Measurements from ENCODE around the gene CADM1. TPM values are rescaled to one million over a fixed set of nuclear protein-coding genes. Genes with fewer than 3 reads are reported as not detected.

Gene CADM1
- total and polyA plus RNA-seq, 2 donors (not counting 3 experiments of a cell fraction or from before 2014, with no cell fraction given) = 0.52 to 2.6 TPM

DNA sequence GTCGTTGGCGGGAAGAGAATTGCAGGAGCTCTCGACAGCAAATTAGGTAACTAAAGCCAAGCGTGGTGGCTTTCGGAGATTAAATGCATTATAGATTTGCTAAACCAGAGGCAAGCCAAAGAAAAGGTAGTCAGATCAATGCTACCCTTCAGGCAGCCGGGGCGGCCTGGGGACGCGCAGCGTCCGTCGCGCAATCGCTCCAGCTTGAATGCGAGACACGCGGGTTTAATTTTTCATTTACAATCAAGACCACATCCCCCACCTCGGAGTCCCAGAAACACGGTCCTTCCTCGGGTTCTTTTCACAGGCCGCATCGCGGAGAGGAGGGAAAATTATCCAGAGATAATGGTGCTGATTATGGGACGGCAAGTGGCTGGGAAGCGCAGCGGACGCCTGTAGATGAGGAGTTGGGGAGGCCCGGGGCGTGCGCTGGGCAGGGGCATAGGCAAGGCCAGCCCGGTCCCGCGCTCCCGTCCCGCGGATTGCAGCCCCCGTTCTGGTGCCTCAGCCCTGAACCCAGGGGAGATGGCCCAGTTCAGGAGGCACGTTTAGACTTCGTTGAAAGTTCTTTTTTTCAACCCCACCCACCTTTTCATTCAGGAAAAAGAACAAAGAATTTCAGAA, 350.4 kb downstream of the CADM1 start:
- Histone ChIP-seq H3K79me2 (ENCODE audit: control insufficient read depth, insufficient read depth, low read length) (no peaks in the 10 kb centered on the region), H4K20me1 (replicated peaks; ENCODE audit: control insufficient read depth, extremely low read depth, insufficient read depth, low read length) (no peaks in the 10 kb centered on the region), H2AFZ (ENCODE audit: low read depth, low read length) (no peak overlapping the region), H3K27me3 (ENCODE audit: control insufficient read depth in 2 of 2, insufficient read depth in 2 of 2, low read length in 2 of 2) (no peaks in the 10 kb centered on the region), H3K36me3 (ENCODE audit: control insufficient read depth in 2 of 2, extremely low read depth in 1 of 2, insufficient read depth in 2 of 2, low read length in 2 of 2) (no peaks in the 10 kb centered on the region), H3K9me3 (replicated peaks; ENCODE audit: control insufficient read depth, insufficient read depth, low read length) (no peaks in the 10 kb centered on the region), H3K4me2 (ENCODE audit: insufficient read depth, low read length) (no peak overlapping the region), H3K4me3 (replicated peaks in 1 of 3; ENCODE audit: insufficient read depth in 1 of 3, low read depth in 1 of 3, low read length in 3 of 3) (no peak overlapping the region), H3K9me1 (replicated peaks; ENCODE audit: control insufficient read depth, extremely low read depth, insufficient read depth, low read length) (no peaks in the 10 kb centered on the region), H3K27ac (ENCODE audit: insufficient read depth, low read depth, low read length) (no peak overlapping the region), H3K4me1 (ENCODE audit: control insufficient read depth, extremely low read depth, insufficient read depth, low read length) (no peaks in the 10 kb centered on the region), H3K9ac (replicated peaks; ENCODE audit: extremely low read depth, insufficient read depth, low read length) (no peak overlapping the region)
- FAIRE-seq = no peak
- ChIA-PET POLR2A (no interaction called here), CTCF (no interaction called here)
- TF ChIP-seq MYC (IDR thresholded peaks at IDR 0.05; ENCODE audit: low read depth, low read length) (no peak), POLR2A (IDR thresholded peaks at IDR 0.05; ENCODE audit: low read depth, low read length) (no peak), FOS (IDR thresholded peaks at IDR 0.05; ENCODE audit: borderline replicate concordance, insufficient read depth, low read length) (no peak), JUN (IDR thresholded peaks at IDR 0.05; ENCODE audit: borderline replicate concordance, insufficient read depth, insufficient read length, low read depth) (no peak), GATA2 (IDR thresholded peaks at IDR 0.05; ENCODE audit: insufficient read depth, insufficient read length, low read depth, low read length) (no peak), EZH2 (IDR thresholded peaks at IDR 0.05; ENCODE audit: borderline replicate concordance, low read depth, low read length, severe bottlenecking) (no peak), POLR2AphosphoS5 (IDR thresholded peaks at IDR 0.05; ENCODE audit: insufficient read depth, low read depth, low read length) (no peak)
- TF ChIP-seq, protein P1, sequence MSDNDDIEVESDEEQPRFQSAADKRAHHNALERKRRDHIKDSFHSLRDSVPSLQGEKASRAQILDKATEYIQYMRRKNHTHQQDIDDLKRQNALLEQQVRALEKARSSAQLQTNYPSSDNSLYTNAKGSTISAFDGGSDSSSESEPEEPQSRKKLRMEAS (IDR thresholded peaks at IDR 0.05; ENCODE audit: insufficient read depth, insufficient read length) = no peak
- TF ChIP-seq, protein P2, sequence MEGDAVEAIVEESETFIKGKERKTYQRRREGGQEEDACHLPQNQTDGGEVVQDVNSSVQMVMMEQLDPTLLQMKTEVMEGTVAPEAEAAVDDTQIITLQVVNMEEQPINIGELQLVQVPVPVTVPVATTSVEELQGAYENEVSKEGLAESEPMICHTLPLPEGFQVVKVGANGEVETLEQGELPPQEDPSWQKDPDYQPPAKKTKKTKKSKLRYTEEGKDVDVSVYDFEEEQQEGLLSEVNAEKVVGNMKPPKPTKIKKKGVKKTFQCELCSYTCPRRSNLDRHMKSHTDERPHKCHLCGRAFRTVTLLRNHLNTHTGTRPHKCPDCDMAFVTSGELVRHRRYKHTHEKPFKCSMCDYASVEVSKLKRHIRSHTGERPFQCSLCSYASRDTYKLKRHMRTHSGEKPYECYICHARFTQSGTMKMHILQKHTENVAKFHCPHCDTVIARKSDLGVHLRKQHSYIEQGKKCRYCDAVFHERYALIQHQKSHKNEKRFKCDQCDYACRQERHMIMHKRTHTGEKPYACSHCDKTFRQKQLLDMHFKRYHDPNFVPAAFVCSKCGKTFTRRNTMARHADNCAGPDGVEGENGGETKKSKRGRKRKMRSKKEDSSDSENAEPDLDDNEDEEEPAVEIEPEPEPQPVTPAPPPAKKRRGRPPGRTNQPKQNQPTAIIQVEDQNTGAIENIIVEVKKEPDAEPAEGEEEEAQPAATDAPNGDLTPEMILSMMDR (IDR thresholded peaks at IDR 0.05; ENCODE audit: extremely low read depth in 1 of 2, insufficient read depth in 1 of 2, low read depth in 1 of 2, low read length in 2 of 2) = no peak
- intact Hi-C loops (cut with micrococcal nuclease) = no loop called here
- DNase-seq (ENCODE audit: low read depth, low spot score) = no peak
- dilution Hi-C loops (cut with MboI; ENCODE audit: extremely low pct_ligation_motif_present, low sequenced_read_pairs) = no loop called here
- BruUV-seq (replicated peaks) = no TSS peak
